OCI-LY7 (cell line): ENCODE results near the gene FCHSD2. TPM values are rescaled to one million over a fixed set of nuclear protein-coding genes. Genes with fewer than 3 reads are reported as not detected.

Source experiments
- BruUV-seq: library from RNA; stranded (reverse); fragments of 400-500 nt; replicated peaks from 2 replicates; lab custom pipeline; 2021; lab: Mats Ljungman, UMichigan
- CTCF ChIA-PET: fragments of 300-600 bp; sonication (Branson Sonifier 250); formaldehyde crosslinking; loops from one replicate; lab custom pipeline; 2022; ENCODE audit warnings: antibody characterized with exemption; ENCODE audit not compliant: unreplicated experiment; lab: Charles Lee
- POLR2A ChIA-PET: fragments of 300-600 bp; sonication (Branson Sonifier 250); formaldehyde crosslinking; loops from one replicate; lab custom pipeline; 2022; ENCODE audit warnings: antibody characterized with exemption; lab: Charles Lee
- DNase-seq: peaks from one replicate; pipeline ENCODE4 v3.0.0-alpha.2; 2015; ENCODE audit warnings: low spot score
- H2AFZ ChIP-seq: fragments of 200-600 bp; sonication (generic), shearing (Covaris generic); 2 replicates; pipeline ENCODE4 v1.6.1; 2014; ENCODE audit warnings: mild to moderate bottlenecking, antibody characterized with exemption, low read length, moderate library complexity
- H3K27ac ChIP-seq: fragments of 200-600 bp; sonication (generic); 2 replicates; pipeline ENCODE4 v1.5.1; 2014; ENCODE audit warnings: mixed run types, low read depth, mild to moderate bottlenecking, moderate library complexity, low read length, inconsistent platforms; ENCODE audit not compliant: poor library complexity, severe bottlenecking
- H3K36me3 ChIP-seq: fragments of 200-600 bp; sonication (generic); 2 replicates; pipeline ENCODE4 v1.6.1; 2014; ENCODE audit warnings: mild to moderate bottlenecking, antibody characterized with exemption, low read length, moderate library complexity, mixed read lengths; ENCODE audit not compliant: insufficient read depth
- H3K4me1 ChIP-seq: fragments of 200-600 bp; sonication (generic); 2 replicates; pipeline ENCODE4 v1.5.1; 2014; ENCODE audit warnings: mild to moderate bottlenecking, low read length; ENCODE audit not compliant: insufficient read depth, poor library complexity, severe bottlenecking
- H3K4me2 ChIP-seq: fragments of 200-600 bp; sonication (generic); 2 replicates; pipeline ENCODE4 v1.6.1; 2014; ENCODE audit warnings: mild to moderate bottlenecking, low read length
- H3K4me3 ChIP-seq: fragments of 200-600 bp; sonication (generic); 2 replicates; pipeline ENCODE4 v1.5.1; 2014; ENCODE audit warnings: mild to moderate bottlenecking, low read depth, low read length; ENCODE audit not compliant: poor library complexity, severe bottlenecking
- H3K79me2 ChIP-seq: fragments of 200-600 bp; sonication (generic); 2 replicates; pipeline ENCODE4 v1.6.1; 2016; ENCODE audit warnings: low read depth, mild to moderate bottlenecking, low read length, moderate library complexity, mixed read lengths; ENCODE audit not compliant: insufficient read depth
- H3K9me2 ChIP-seq: fragments of 200-600 bp; sonication (generic); 2 replicates; pipeline ENCODE4 v1.6.1; 2016; ENCODE audit warnings: mild to moderate bottlenecking, low read length, mixed read lengths; ENCODE audit not compliant: insufficient read depth
- H3K9me3 ChIP-seq: fragments of 200-600 bp; sonication (generic); 2 replicates; pipeline ENCODE4 v1.6.1; 2014; ENCODE audit warnings: mild to moderate bottlenecking, mixed run types, low read length, mixed read lengths
- H4K20me1 ChIP-seq: fragments of 200-600 bp; sonication (generic); 2 replicates; pipeline ENCODE4 v1.6.1; 2014; ENCODE audit warnings: mild to moderate bottlenecking, antibody characterized with exemption, low read length, moderate library complexity, mixed read lengths; ENCODE audit not compliant: insufficient read depth
- CTCF ChIP-seq: fragments of 200-600 bp; sonication (generic); conservative IDR thresholded peaks from 2 replicates; pipeline ENCODE4 v1.5.1; 2014; ENCODE audit warnings: mild to moderate bottlenecking, antibody characterized with exemption, low read length, moderate library complexity, mixed read lengths
- EZH2phosphoT487 ChIP-seq: fragments of 200-600 bp; sonication (generic); IDR thresholded peaks from 2 replicates; pipeline ENCODE4 v1.6.1; 2018; ENCODE audit warnings: low read depth, borderline replicate concordance, mild to moderate bottlenecking, mixed run types, antibody characterized with exemption, low read length, moderate library complexity, mixed read lengths
- intact Hi-C: fragments of 100-400 bp; cut with micrococcal nuclease; formaldehyde crosslinking; loops from one replicate; pipeline ENCODE4 v1.10.0; 2022; ENCODE audit not compliant: unreplicated experiment
- total RNA-seq, 2 experiments: library from RNA; depleted of rRNA in 1 of 2; stranded (reverse); fragments of >200 nt in 1 of 2; shearing (Covaris generic) in 1 of 2; gene quantifications; 2 replicates each; pipeline ENCODE4 v1.2.3, GENCODE V29; 2014 to 2022

Gene FCHSD2
- total RNA-seq, 2 experiments from 2014 or later, result 39.0 to 147 TPM

- Histone ChIP-seq H3K79me2 (no peaks in the 10 kb centered on the region), H3K9me3 (no peaks in the 10 kb centered on the region), H3K27ac (no peak overlapping the region), H3K9me2 (no peaks in the 10 kb centered on the region), H3K4me3 (no peak overlapping the region), H2AFZ (no peak overlapping the region), H3K4me1 (no peaks in the 10 kb centered on the region), H3K36me3 (peaks cover 88% of the 10 kb centered on the region), H3K4me2 (no peak overlapping the region), H4K20me1 (no peaks in the 10 kb centered on the region)
- ChIA-PET CTCF (no interaction called here), POLR2A (interaction anchor here (1.3 kb wide), 1 partner anchor 9 kb away, joined by 5 read pairs; no protein-coding TSS in a partner anchor)
- DNase-seq, result no peak
- TF ChIP-seq EZH2phosphoT487, result no peak
- no peak for TF ChIP-seq CTCF
- intact Hi-C loops, result no loop called here
- no TSS peak for BruUV-seq
Measured at GRCh38 chr11:72899238-72899637, 242.9 kb downstream of the FCHSD2 start.

GRCh38 chr11:72897506-72897905, 244.6 kb downstream of the FCHSD2 start:
- Histone ChIP-seq H3K4me1 (no peaks in the 10 kb centered on the region), H2AFZ (no peak overlapping the region), H3K36me3 (peaks cover 93% of the 10 kb centered on the region), H3K27ac (no peak overlapping the region), H3K9me2 (no peaks in the 10 kb centered on the region), H3K4me3 (no peak overlapping the region), H3K79me2 (no peaks in the 10 kb centered on the region), H4K20me1 (no peaks in the 10 kb centered on the region), H3K4me2 (no peak overlapping the region), H3K9me3 (no peaks in the 10 kb centered on the region)
- intact Hi-C loops, result no loop called here
- TF ChIP-seq EZH2phosphoT487, result no peak
- TF ChIP-seq CTCF, result no peak
- DNase-seq, result no peak
- BruUV-seq, result TSS peak; percentile 2
- POLR2A ChIA-PET, result interaction anchor here (0.5 kb wide), 1 partner anchor 63 kb away, joined by 3 read pairs; no protein-coding TSS in a partner anchor
- CTCF ChIA-PET, result no interaction called here

- CTCF ChIA-PET, result no interaction called here
- H3K9me3 ChIP-seq, result no peaks in the 10 kb centered on the region
- no peaks in the 10 kb centered on the region for H3K4me1 ChIP-seq
- POLR2A ChIA-PET, result interaction anchor here (0.6 kb wide), 1 partner anchor 717 kb away, joined by 3 read pairs; no protein-coding TSS in a partner anchor
- DNase-seq, result no peak
- no peak overlapping the region for H3K4me3 ChIP-seq
- H3K9me2 ChIP-seq, result no peaks in the 10 kb centered on the region
- no peak overlapping the region for H3K4me2 ChIP-seq
- H2AFZ ChIP-seq, result no peak overlapping the region
- H3K79me2 ChIP-seq, result no peaks in the 10 kb centered on the region
- no peaks in the 10 kb centered on the region for H4K20me1 ChIP-seq
- intact Hi-C loops, result no loop called here
- TF ChIP-seq CTCF, result no peak
- no peak for TF ChIP-seq EZH2phosphoT487
- no peak overlapping the region for H3K27ac ChIP-seq
- BruUV-seq, result no TSS peak
- peaks cover 92% of the 10 kb centered on the region for H3K36me3 ChIP-seq
Measured at GRCh38 chr11:72896431-72896830, 245.7 kb downstream of the FCHSD2 start.
